H9 (cell line): ENCODE measurements around the gene RNF39. TPM values are rescaled to one million over a fixed set of nuclear protein-coding genes. Genes with fewer than 3 reads are reported as not detected.

ENCODE experiments used
- DNase-seq: peaks from one replicate; pipeline ENCODE4 v3.0.0-alpha.2; 2017
- H2AFZ ChIP-seq: one replicate; pipeline ENCODE4 v1.6.1; 2013; ENCODE audit warnings: mild to moderate bottlenecking, low read length, control low read depth, moderate library complexity
- H2AK5ac ChIP-seq: 2 replicates; pipeline ENCODE4 v1.6.1; 2013; ENCODE audit warnings: low read length, control low read depth, mixed read lengths; ENCODE audit not compliant: insufficient read length
- H2BK120ac ChIP-seq: one replicate; pipeline ENCODE4 v1.6.1; 2013; ENCODE audit warnings: low read depth, mild to moderate bottlenecking, low read length, control low read depth, inconsistent platforms; ENCODE audit not compliant: poor library complexity, severe bottlenecking
- H2BK12ac ChIP-seq: 2 replicates; pipeline ENCODE4 v1.6.1; 2013; ENCODE audit warnings: low read length, control low read depth, mixed read lengths, low read depth; ENCODE audit not compliant: insufficient read length
- H2BK15ac ChIP-seq: 2 replicates; pipeline ENCODE4 v1.6.1; 2013; ENCODE audit warnings: low read depth, low read length, control low read depth
- H2BK20ac ChIP-seq: one replicate; pipeline ENCODE4 v1.6.1; 2013; ENCODE audit warnings: low read depth, mild to moderate bottlenecking, low read length, control low read depth, inconsistent platforms; ENCODE audit not compliant: poor library complexity, severe bottlenecking
- H2BK5ac ChIP-seq: 2 replicates; pipeline ENCODE4 v1.6.1; 2013; ENCODE audit warnings: low read length, control low read depth, mixed read lengths; ENCODE audit not compliant: insufficient read length
- H3K14ac ChIP-seq: 2 replicates; pipeline ENCODE4 v1.6.1; 2013; ENCODE audit warnings: low read length, control low read depth; ENCODE audit not compliant: insufficient read depth
- H3K18ac ChIP-seq: 2 replicates; pipeline ENCODE4 v1.6.1; 2013; ENCODE audit warnings: low read depth, mild to moderate bottlenecking, mixed read lengths, low read length, control low read depth; ENCODE audit not compliant: insufficient read length
- H3K23ac ChIP-seq: 2 replicates; pipeline ENCODE4 v1.6.1; 2013; ENCODE audit warnings: low read length, control low read depth, mixed read lengths, low read depth; ENCODE audit not compliant: insufficient read length
- H3K23me2 ChIP-seq: 2 replicates; pipeline ENCODE4 v1.6.1; 2013; ENCODE audit warnings: low read depth, mild to moderate bottlenecking, mixed read lengths, low read length, control low read depth; ENCODE audit not compliant: insufficient read length, poor library complexity, severe bottlenecking
- H3K27ac ChIP-seq: 2 replicates; pipeline ENCODE4 v1.5.1; 2013; ENCODE audit warnings: low read length, control low read depth, mixed read lengths, low read depth; ENCODE audit not compliant: insufficient read length
- H3K27me3 ChIP-seq: 2 replicates; pipeline ENCODE4 v1.6.1; 2013; ENCODE audit warnings: low read length, control low read depth, inconsistent platforms; ENCODE audit not compliant: insufficient read depth
- H3K4ac ChIP-seq: 2 replicates; pipeline ENCODE4 v1.6.1; 2013; ENCODE audit warnings: low read depth, mild to moderate bottlenecking, control low read depth, inconsistent platforms, low read length, moderate library complexity
- H3K4me1 ChIP-seq: 2 replicates; pipeline ENCODE4 v1.6.1; 2013; ENCODE audit warnings: low read length, control low read depth, inconsistent platforms; ENCODE audit not compliant: insufficient read depth
- H3K4me2 ChIP-seq: 2 replicates; pipeline ENCODE4 v1.6.1; 2013; ENCODE audit warnings: low read length, control low read depth, mixed read lengths; ENCODE audit not compliant: insufficient read length, insufficient read depth
- H3K56ac ChIP-seq: 2 replicates; pipeline ENCODE4 v1.6.1; 2013; ENCODE audit warnings: low read depth, mild to moderate bottlenecking, mixed read lengths, low read length, control low read depth; ENCODE audit not compliant: insufficient read length
- H3K79me1 ChIP-seq: 2 replicates; pipeline ENCODE4 v1.6.1; 2013; ENCODE audit warnings: low read depth, mild to moderate bottlenecking, moderate library complexity, low read length, control low read depth, inconsistent platforms; ENCODE audit not compliant: insufficient read depth, poor library complexity, severe bottlenecking
- H3K79me2 ChIP-seq: 2 replicates; pipeline ENCODE4 v1.6.1; 2013; ENCODE audit warnings: low read length, control low read depth, inconsistent platforms; ENCODE audit not compliant: insufficient read depth
- H3K9ac ChIP-seq: 2 replicates; pipeline ENCODE4 v1.6.1; 2013; ENCODE audit warnings: low read length, control low read depth, mixed read lengths; ENCODE audit not compliant: insufficient read length; ENCODE audit errors: extremely low read depth
- H3K9me3 ChIP-seq: one replicate; pipeline ENCODE4 v1.6.1; 2013; ENCODE audit warnings: low read depth, low read length, inconsistent platforms; ENCODE audit not compliant: control insufficient read depth
- H3T11ph ChIP-seq: one replicate; pipeline ENCODE4 v1.6.1; 2013; ENCODE audit warnings: mild to moderate bottlenecking, low read length, control low read depth, inconsistent platforms
- H4K20me1 ChIP-seq: one replicate; pipeline ENCODE4 v1.6.1; 2013; ENCODE audit not compliant: control insufficient read depth, insufficient read length, insufficient read depth
- H4K5ac ChIP-seq: 2 replicates; pipeline ENCODE4 v1.6.1; 2013; ENCODE audit warnings: low read depth, mild to moderate bottlenecking, mixed read lengths, low read length, control low read depth; ENCODE audit not compliant: insufficient read length
- H4K8ac ChIP-seq: replicated peaks from 2 replicates; pipeline ENCODE4 v1.6.1; 2013; ENCODE audit warnings: low read length, control low read depth, mixed read lengths, low read depth; ENCODE audit not compliant: insufficient read length
- H4K91ac ChIP-seq: 2 replicates; pipeline ENCODE4 v1.6.1; 2013; ENCODE audit warnings: low read depth, mild to moderate bottlenecking, moderate library complexity, mixed read lengths, low read length, control low read depth; ENCODE audit not compliant: insufficient read length
- H3K27ac Mint-ChIP-seq, 3 experiments: 2 replicates in 2 of 3; 3 replicates in 1 of 3; pipeline ENCODE4 v1.8.0; 2020 to 2021; ENCODE audit warnings: mixed read lengths in 3 of 3, mild to moderate bottlenecking in 1 of 3, moderate library complexity in 1 of 3
- H3K27me3 Mint-ChIP-seq: 2 replicates; pipeline ENCODE4 v1.8.0; 2021; ENCODE audit warnings: low read depth, mild to moderate bottlenecking, moderate library complexity, mixed read lengths
- H3K36me3 Mint-ChIP-seq, 3 experiments: 2 replicates in 2 of 3; 3 replicates in 1 of 3; pipeline ENCODE4 v1.8.0; 2020 to 2021; ENCODE audit warnings: low read depth in 3 of 3, mixed read lengths in 3 of 3; ENCODE audit not compliant: insufficient read depth in 1 of 3
- H3K4me1 Mint-ChIP-seq, 2 experiments: 2 replicates each; pipeline ENCODE4 v1.8.0; 2020; ENCODE audit warnings: mixed read lengths in 2 of 2
- H3K4me3 Mint-ChIP-seq, 2 experiments: 2 replicates in 1 of 2; 3 replicates in 1 of 2; pipeline ENCODE4 v1.8.0; 2020 to 2021; ENCODE audit warnings: mild to moderate bottlenecking in 2 of 2, mixed read lengths in 2 of 2, moderate library complexity in 1 of 2
- H3K9me3 Mint-ChIP-seq, 2 experiments: 2 replicates in 1 of 2; 3 replicates in 1 of 2; pipeline ENCODE4 v1.8.0; 2020; ENCODE audit warnings: mild to moderate bottlenecking in 2 of 2, mixed read lengths in 2 of 2, moderate library complexity in 1 of 2
- WGBS: extraction: QIAGEN DNeasy Blood & Tissue Kit; methylation state at CpG from one replicate; pipeline ENCODE4 v1.1.7; 2013; ENCODE audit warnings: missing lambda C conversion rate, low lambda C conversion rate, mixed read lengths; ENCODE audit not compliant: insufficient read length; ENCODE audit errors: extremely low coverage; 5-methylcytosine and 5-hydroxymethylcytosine counted together
- total RNA-seq: library from RNA; stranded (reverse); gene quantifications from 2 replicates; pipeline ENCODE4 v1.2.1, GENCODE V29; 2021
- TF ChIP-seq, protein P1 (sequence below): fragments of 200-600 bp; sonication (generic); conservative IDR thresholded peaks from 3 replicates; pipeline ENCODE4 v1.8.0; 2021; ENCODE audit warnings: antibody characterized with exemption, mild to moderate bottlenecking

Gene RNF39
- total RNA-seq, 1 experiment from 2014 or later = 0.26 TPM

DNA sequence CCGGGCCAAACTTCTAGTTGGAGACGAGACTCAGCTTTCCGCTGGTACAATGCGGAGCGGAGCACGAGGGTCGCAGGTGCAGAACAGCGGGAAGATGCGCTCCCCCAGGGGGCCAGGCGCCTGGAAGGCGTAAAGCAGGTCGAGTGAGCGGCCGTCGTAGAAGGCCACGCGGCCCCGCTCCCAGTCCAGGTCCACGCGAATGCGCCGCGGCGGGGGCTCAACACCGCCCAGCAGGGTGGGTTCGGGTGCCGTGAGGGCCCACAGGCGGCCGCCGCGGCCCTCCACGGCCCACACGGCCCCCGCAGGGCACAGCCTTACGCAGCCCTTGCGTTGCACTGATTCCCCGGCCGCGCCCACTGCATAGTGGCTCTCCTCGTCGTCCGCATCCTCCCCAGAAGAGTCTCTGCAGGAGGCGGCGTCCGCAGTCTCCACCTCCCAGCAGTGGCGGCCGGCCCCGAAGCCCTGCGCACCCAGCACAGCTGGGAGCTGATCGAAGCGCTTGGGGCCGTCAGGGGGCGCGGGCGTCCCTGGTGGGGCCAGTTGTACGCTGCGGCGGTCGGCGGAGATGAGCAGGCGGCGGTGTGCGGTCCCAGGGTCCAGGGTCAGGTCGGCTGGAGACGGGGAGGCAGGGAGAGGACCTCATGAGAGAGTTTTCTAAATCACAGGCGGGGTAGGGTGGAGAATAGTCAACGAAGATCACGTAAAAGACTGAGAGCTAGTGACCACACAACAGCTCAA lies 4.3 kb downstream of the RNF39 start:
- Histone ChIP-seq H2BK15ac (no peak overlapping the region), H2BK120ac (no peak overlapping the region), H3K9ac (no peak overlapping the region), H2AFZ (no peak overlapping the region), H2BK5ac (no peak overlapping the region), H3K23ac (no peak overlapping the region), H3K23me2 (peaks cover 39% of the 10 kb centered on the region), H3K4me2 (peak overlapping the region; percentile 55), H3K4ac (no peak overlapping the region), H3K56ac (no peak overlapping the region), H3K27me3 (peaks cover 42% of the 10 kb centered on the region), H4K5ac (no peak overlapping the region), H3T11ph (no peak overlapping the region), H3K27ac (no peak overlapping the region), H2BK12ac (no peak overlapping the region), H4K8ac (no peak overlapping the region), H3K9me3 (no peaks in the 10 kb centered on the region), H3K18ac (no peak overlapping the region), H3K14ac (peak overlapping the region; percentile 16; the same call in 1 of the 2 replicates), H3K4me1 (no peaks in the 10 kb centered on the region), H3K79me2 (no peaks in the 10 kb centered on the region), H2AK5ac (no peak overlapping the region), H4K91ac (no peak overlapping the region), H3K79me1 (no peaks in the 10 kb centered on the region), H2BK20ac (no peak overlapping the region), H4K20me1 (no peaks in the 10 kb centered on the region)
- Mint-ChIP-seq H3K27ac (no peak overlapping the region), H3K9me3 (peaks cover 0 to 3% of the 10 kb centered on the region in 2 experiments; a peak in 3 of 5 replicates), H3K4me1 (peaks cover 38 to 40% of the 10 kb centered on the region in 2 experiments), H3K36me3 (peaks cover 8 to 17% (median 9%) of the 10 kb centered on the region in 3 experiments; a peak in 6 of 7 replicates), H3K27me3 (peaks cover 72% of the 10 kb centered on the region), H3K4me3 (peak overlapping the region; percentile 44 to 71)
- TF ChIP-seq, protein P1, sequence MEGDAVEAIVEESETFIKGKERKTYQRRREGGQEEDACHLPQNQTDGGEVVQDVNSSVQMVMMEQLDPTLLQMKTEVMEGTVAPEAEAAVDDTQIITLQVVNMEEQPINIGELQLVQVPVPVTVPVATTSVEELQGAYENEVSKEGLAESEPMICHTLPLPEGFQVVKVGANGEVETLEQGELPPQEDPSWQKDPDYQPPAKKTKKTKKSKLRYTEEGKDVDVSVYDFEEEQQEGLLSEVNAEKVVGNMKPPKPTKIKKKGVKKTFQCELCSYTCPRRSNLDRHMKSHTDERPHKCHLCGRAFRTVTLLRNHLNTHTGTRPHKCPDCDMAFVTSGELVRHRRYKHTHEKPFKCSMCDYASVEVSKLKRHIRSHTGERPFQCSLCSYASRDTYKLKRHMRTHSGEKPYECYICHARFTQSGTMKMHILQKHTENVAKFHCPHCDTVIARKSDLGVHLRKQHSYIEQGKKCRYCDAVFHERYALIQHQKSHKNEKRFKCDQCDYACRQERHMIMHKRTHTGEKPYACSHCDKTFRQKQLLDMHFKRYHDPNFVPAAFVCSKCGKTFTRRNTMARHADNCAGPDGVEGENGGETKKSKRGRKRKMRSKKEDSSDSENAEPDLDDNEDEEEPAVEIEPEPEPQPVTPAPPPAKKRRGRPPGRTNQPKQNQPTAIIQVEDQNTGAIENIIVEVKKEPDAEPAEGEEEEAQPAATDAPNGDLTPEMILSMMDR = peak; percentile 29; the same call in 1 of the 3 replicates
- DNase-seq = peak; percentile 54
- WGBS = no CpG with 5 or more reads among the region's 68 CpGs
